Right ventricle myocardium inferior (tissue), 1 donor: ENCODE results near the gene STOML1. TPM values are rescaled to one million over a fixed set of nuclear protein-coding genes. Genes with fewer than 3 reads are reported as not detected.

Experiments used
- ATAC-seq: fragments of 200-7000 bp; cut with Tn5 transposase; one replicate; pipeline ENCODE4 v1.9.1; 2020; ENCODE audit warnings: mild to moderate bottlenecking, moderate library complexity
- DNase-seq: peaks from one replicate; pipeline ENCODE4 v3.0.0; 2021; ENCODE audit errors: missing footprints
- intact Hi-C: fragments of 100-400 bp; cut with DNase I; formaldehyde crosslinking; loops from one replicate; pipeline ENCODE4 v1.11.0; 2022
- total RNA-seq: library from RNA; stranded (reverse); fragmentation: NEBNext Ultra II Directional; extraction: Animal tissue kit (Norgen Biotek cat#: 25700); gene quantifications from one replicate; pipeline ENCODE4 v1.2.1, GENCODE V29; 2021
- donor health status: DM: no; HTN: yes; CAD: no; lungs with severe emphysema.

Gene STOML1
- total RNA-seq, 1 donor from 2014 or later, result 31.2 TPM

- DNase-seq (peak; percentile 92), ATAC-seq (peak; percentile 78)
- intact Hi-C loops, result loop anchor here (5.0 kb wide), 1 partner anchor 56 kb away; no protein-coding TSS in a partner anchor
These were observed 835 bp downstream of the STOML1 start for GRCh38 chr15:73991260-73991659.

DNA sequence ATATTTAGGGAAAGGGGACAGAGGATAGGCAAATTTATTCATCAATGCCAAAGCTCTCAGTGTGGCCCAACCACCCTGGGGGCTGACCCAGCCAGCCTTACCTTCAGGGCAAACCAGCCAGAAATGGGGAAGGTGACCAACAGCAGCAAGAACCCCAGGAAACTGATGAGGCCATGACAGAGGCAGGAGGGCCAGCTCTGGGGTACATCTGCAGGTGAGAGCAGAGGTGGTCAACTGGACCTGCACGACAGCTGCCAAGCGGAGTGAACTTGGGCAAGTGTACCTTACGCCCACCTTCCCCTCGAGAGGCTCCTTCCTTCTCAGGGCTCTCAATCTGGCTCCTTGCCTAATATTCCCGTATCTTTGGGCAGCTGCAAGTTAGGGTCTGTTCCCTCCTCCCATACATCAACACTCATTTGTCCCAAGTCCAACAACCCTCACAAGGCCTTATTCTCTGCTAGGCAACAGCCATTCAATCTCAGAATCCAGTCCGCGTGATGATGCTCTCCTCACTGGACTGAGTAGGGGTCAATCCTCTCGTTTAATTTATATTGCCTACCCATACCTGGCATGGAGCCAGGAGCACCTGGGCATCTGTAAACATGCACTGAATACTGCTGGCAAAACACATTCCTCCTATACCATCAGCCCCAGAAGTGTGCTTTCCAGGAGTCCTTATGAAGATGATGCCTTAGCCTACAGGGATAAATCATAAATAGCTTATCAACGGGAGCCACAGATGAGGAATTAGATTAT lies 1.7 kb downstream of the STOML1 start:
- DNase-seq (no peak), ATAC-seq (no peak)
- intact Hi-C loops, result loop anchor here (5.0 kb wide), 1 partner anchor 57 kb away; no protein-coding TSS in a partner anchor

DNA sequence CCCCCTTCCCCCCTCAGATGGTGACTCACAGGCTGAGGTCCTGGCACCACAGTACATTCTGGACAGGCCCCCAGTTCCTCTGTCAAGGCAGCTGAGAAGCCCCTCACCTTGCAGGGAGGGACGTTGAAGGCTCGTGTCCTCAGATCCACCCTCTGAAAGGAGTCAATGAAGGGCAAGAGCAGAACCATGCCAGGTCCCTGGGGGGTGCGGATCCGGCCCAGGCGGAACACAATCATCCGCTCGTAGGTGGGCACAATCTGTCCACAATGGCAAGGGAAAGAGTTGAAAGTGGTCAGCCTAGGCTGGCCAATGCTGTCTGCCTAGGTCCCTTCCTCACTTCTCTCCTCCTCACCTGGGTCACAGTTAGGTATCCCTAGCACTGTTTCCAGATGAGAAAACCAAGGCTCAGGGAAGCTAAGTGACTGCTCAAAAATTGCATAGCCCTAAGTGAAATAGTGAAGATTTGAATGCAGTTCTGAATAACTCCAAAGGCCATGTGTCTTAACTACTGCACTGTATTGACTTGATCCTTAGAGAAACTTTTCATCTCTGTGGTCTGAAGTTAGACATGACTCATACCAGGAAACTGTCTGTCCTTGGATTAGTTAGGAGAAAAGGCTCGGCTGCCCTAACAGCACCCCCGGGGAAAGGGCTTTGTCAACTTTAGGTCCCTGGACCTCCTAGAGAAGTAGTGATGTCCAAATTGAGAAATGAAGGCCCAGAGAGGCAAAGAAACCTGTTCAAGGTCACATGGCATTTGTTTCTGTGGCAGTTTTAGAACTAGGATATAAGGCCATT lies 2.9 kb downstream of the STOML1 start:
- ATAC-seq, result no peak
- intact Hi-C loops, result no loop called here
- no peak for DNase-seq

DNA sequence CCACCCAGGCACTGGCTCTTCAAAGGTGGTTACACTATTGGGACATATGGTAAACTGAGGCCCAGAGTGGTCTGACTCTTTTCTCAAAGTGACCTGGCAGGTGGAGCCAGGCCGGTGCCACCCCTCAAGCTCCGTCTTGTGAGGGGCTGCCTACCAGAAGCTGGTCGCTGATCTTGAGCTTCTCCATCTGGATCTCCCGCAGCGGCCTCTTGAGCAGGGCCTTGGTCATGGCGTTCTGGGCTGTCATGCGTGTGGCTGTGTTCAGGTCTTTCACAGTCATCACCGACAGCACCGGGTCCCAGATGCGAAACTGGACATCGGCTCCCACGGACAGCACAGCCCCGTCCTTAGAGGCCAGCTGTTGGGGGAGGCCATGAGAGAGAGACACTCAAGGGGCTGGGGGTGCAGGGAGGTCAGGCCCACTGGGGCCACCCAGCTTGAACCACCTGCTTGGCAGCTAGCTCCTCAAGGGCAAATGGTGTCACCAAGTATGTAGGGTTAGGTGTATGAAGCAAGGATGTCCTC lies 3.6 kb downstream of the STOML1 start:
- intact Hi-C loops, result no loop called here
- no peak for DNase-seq

DNA sequence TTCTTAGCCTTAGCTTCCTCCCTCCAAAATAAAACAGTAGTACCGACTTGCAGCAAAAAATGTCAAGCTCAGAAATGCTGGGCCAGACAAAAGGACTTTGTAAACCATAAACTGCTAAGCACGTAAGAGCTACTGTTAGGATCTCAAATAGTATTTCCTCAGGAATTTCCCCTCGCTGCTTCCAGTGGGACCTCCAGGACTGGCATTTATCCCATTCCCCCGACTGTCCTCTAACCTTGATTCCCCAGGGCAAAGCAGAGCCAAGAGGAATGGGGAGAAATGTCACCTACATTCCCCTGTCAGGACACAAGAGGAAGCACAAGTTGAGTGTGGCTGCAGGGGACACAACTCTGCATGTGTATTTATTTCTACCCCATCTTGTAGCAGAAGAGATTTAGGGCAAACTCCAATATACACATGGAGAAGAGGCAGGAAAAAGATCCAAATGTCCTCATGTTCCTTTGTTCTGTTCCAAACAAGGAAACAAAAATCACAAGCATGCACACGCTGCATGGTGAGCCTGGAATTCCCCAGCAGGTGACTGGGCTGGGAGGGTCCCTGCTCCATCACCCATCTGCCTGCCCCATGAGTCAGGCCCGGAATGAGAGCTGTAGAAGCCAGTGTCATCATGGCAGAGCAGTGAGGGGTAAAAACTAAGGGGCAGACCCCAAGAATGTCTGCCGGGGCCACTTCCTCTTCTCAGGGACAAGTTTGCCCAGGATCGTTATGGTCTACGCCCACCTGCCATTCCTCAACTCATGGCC lies 4.2 kb downstream of the STOML1 start:
- DNase-seq, result no peak
- intact Hi-C loops, result no loop called here
- no peak for ATAC-seq

More for the DNA sequence above, 3.6 kb downstream of the STOML1 start:
- ATAC-seq, result no peak

GRCh38 chr15:73987250-73987649 lies 4.8 kb downstream of the STOML1 start:
- intact Hi-C loops, result no loop called here
- ATAC-seq (no peak), DNase-seq (no peak)

- ATAC-seq, result no peak
- no peak for DNase-seq
- intact Hi-C loops, result no loop called here
These were observed 5.4 kb downstream of the STOML1 start for GRCh38 chr15:73986776-73987056.

GRCh38 chr15:73986055-73986775 lies 5.9 kb downstream of the STOML1 start:
- intact Hi-C loops, result no loop called here
- DNase-seq (no peak), ATAC-seq (no peak)

DNA sequence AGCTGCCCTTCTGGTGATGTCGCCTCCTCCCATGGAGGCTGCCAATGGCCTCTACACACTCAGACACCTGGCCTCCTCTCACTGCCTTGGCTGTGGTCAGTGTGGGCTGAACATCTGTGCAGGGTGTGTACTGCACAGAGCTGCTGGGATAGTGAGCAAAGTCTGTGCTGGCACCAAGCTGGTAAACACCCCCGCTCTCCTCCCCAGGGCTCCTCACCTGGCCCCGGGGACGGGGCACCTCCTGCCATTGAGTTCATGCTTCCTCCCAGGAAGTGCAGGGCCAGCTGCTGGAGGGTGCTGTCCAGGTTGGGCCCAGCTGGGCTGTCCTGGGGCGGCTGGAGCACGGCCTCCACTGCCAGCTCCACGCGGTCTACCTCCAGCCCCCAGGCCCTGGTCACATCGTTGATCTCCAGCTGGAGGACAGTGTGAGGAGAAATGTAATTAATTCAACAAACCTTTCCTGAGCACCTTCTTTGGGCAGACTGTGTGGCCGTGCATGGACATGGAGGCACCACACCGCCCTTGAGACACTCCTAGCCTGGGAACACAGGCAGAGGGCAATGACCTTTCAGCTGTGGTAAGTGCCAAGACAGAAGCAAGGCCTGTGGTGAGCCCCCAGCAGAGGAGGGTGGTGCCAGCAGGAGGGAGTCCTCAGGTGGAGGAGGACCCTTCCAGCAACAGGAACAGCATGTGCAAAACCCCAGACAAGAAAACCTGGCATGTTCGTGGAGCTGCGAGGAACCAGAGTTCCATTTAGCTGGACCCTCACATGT lies 6.8 kb downstream of the STOML1 start:
- intact Hi-C loops, result no loop called here
- ATAC-seq (no peak), DNase-seq (no peak)

GRCh38 chr15:73984208-73984979 lies 7.7 kb downstream of the STOML1 start:
- intact Hi-C loops, result no loop called here
- ATAC-seq (no peak), DNase-seq (no peak)

DNA sequence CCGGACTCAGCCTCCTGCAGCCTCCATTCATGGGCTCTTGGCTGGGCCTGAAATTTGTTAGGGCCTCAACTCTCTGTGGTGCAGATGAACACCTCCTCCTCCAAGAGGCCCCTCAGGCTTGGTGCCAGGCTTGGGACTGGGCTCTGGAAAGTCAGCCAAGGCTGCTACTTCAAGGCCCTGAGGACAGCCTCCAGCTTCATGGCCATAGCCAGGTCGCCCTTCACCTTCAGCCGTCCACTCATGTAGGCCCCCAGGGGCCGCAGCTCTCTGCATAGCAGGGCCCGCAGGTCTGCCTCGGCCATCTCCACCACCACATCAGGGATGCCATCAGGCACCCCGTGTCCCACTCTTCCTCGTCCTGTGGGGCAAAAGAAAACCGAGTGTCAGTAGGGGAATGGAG lies 8.3 kb downstream of the STOML1 start:
- no peak for ATAC-seq
- intact Hi-C loops, result no loop called here
- DNase-seq, result no peak

DNA sequence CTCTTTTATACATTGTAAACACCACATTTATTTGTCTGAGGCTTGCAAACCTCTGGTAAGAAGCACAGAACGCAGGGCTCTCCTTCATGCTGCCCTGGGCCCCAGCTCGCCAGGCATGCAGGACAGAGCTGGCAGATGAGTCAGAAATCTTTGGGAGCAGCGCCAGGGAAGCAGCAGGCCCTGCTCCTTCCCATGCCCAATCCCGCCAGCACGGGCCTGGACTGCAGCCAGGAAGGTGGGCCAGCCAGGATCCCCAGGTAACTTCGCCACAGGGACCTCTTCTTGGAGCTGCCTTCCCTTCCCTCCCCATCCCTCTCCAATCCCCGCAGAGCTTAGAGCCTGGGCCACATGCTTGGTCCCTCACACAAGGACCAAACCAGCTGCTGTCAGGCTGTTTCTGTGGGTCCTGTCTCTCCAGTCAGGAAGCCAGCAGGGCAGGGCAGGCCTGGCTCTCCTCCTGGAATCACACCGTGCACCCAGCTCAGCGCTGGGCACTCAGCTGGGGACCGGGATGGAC lies 8.8 kb downstream of the STOML1 start:
- ATAC-seq (peak; percentile 60), DNase-seq (no peak)
- intact Hi-C loops, result no loop called here

DNA sequence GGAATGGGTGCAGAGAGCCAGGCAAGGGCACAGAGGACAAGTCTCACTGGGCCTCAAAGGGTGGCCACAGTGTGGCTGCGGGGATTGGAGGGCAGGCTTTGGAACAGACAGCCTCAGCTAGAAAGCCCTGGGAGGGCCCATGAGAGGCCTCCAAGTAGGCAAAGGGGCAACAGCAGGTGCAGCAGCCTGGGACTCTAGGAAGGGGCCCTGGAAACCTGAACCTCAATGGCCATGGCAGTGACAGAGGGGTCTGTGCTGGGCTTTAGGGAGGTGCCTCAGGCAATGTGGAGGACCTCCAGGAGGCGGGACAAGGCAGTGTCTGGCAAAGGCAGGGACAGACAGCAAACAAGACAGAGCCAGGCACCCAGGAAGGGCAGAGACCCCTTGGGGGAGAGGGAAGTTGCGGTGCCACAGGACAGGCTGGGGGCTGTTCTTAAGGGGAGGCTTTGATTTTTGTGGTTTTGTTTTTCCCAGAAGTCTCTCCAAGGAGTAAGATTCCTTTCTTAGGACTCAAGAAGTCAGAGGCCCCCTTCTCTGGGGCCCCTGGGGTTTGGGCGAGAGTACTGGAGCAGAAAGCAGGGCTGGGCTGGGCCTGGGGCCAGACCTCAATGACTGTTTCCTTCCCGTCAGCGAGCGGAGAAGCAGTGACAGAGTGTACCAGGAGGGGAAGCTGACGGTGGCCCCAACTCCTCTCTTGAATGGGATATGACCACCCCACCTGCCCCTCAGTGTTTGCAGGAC lies 9.7 kb downstream of the STOML1 start:
- peak; percentile 90 for ATAC-seq
- intact Hi-C loops, result no loop called here
- DNase-seq, result peak; percentile 91

DNA sequence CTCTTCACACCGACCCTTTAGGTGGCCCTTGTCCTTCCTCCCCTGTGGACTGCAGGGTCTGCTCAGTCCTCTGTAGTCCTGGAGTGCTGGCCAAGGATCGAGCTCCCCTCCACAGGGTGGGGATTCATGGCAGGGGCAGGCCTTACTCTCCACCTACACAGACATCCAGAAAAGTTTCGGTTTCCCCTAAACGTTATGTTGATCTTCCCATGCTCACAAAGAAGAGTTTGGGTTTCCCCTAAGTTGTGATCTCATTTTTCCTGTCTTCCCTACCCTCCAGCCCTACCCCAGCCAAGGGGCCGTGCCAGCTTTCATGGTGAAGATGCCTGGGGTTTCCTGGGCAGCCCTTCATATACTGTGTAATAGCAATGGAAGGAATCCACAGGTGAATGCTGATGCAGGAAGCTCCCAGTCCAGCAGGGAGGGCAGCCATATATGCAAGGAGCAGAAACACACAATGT lies 10.3 kb downstream of the STOML1 start:
- peak; percentile 3 for ATAC-seq
- intact Hi-C loops, result no loop called here
- DNase-seq, result no peak

DNA sequence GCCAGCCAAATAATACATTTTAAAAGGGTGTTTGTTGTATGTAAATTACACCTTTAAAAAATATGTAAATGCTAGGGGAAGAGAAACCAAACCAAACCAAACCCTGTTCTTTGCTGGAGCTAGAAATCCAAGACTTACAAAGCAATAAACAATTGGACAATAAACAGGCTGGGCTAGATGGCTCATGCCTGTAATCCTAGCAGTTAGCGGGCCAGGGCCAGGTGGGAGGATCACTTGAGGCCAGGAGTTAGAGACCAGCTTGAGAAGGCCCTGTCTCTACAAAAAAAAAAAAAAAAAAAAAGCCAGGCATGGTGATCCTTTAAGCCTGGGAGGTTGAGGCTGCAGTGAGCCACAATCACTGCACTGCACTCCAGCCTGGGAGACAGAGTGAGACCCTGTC lies 12.5 kb downstream of the STOML1 start:
- ATAC-seq, result no peak
- DNase-seq, result no peak
- intact Hi-C loops, result loop anchor here (10.0 kb wide), 2 partner anchors 155 to 335 kb away; partner anchors contain the start of gene ISLR2

DNA sequence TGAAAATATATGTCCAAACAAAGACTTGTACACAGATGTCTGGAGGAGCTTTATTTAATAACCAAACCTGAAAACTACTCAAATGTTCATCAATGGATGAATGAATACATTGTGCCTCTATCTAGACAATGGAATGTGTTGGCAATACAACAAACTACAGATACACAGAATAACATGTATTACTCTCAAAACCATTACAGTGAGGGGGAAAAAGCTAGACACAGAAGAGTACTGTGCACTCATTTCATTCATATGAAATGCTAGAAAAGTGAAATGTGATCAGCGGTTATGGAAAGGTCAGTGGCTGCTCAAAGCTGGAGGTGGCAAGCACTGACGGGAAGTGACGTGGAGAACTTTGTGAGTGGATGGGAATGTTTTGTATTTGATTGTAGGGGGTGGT lies 13.2 kb downstream of the STOML1 start:
- ATAC-seq, result no peak
- DNase-seq, result no peak
- intact Hi-C loops, result loop anchor here (10.0 kb wide), 2 partner anchors 156 to 336 kb away; partner anchors contain the start of gene ISLR2
